NCI-H526 treated with DMSO at 0.1 percent for 48 hours (cell line): ENCODE results near the gene RPL28.

ENCODE experiments used
- DNase-seq: peaks from one replicate; lab custom pipeline; 2025; lab: John Stamatoyannopoulos, UW

Gene RPL28

GRCh38 chr19:55353356-55353802 lies 32.4 kb upstream of the RPL28 start:
- no peak for DNase-seq

GRCh38 chr19:55353803-55354697 lies 31.7 kb upstream of the RPL28 start:
- no peak for DNase-seq

- no peak for DNase-seq
Observed at GRCh38 chr19:55354698-55355212, 31.0 kb upstream of the RPL28 start, which contains the start of gene COX6B2. COX6B2 (minus strand) TSS chr19:55354719; CDS start chr19:55354521, 198 bp downstream.

- DNase-seq, result no peak
Observed at GRCh38 chr19:55355213-55355821, 30.4 kb upstream of the RPL28 start.

- no peak for DNase-seq
Observed at GRCh38 chr19:55358493-55358892, 27.2 kb upstream of the RPL28 start.

GRCh38 chr19:55358943-55359908 lies 26.5 kb upstream of the RPL28 start:
- no peak for DNase-seq

GRCh38 chr19:55360902-55361301 lies 24.8 kb upstream of the RPL28 start:
- DNase-seq, result no peak

GRCh38 chr19:55362174-55362989 lies 23.4 kb upstream of the RPL28 start:
- DNase-seq, result no peak

GRCh38 chr19:55362990-55363716 lies 22.6 kb upstream of the RPL28 start, which contains the start of gene GARIN5B:
GARIN5B (minus strand) TSS chr19:55363260; CDS start chr19:55363066, 194 bp downstream.
- no peak for DNase-seq

- no peak for DNase-seq
Observed at GRCh38 chr19:55365245-55365644, 20.5 kb upstream of the RPL28 start.

- no peak for DNase-seq
Observed at GRCh38 chr19:55365964-55366363, 19.8 kb upstream of the RPL28 start.

- DNase-seq, result no peak
Observed at GRCh38 chr19:55366790-55367189, 18.9 kb upstream of the RPL28 start.

GRCh38 chr19:55368106-55368505 lies 17.6 kb upstream of the RPL28 start:
- DNase-seq, result no peak

GRCh38 chr19:55368701-55369563 lies 16.8 kb upstream of the RPL28 start:
- no peak for DNase-seq

- peak; percentile 47 for DNase-seq
Observed at GRCh38 chr19:55369653-55370304, 16.0 kb upstream of the RPL28 start.

- no peak for DNase-seq
Observed at GRCh38 chr19:55370305-55370988, 15.3 kb upstream of the RPL28 start, which contains the start of gene IL11. IL11 (minus strand) TSS chr19:55370463; CDS start chr19:55370310, 153 bp downstream.

- no peak for DNase-seq
Observed at GRCh38 chr19:55372316-55373081, 13.2 kb upstream of the RPL28 start.
